ENCODE data around the gene PROSER2. TPM values are rescaled to one million over a fixed set of nuclear protein-coding genes. Genes with fewer than 3 reads are reported as not detected.
A peak's percentile ranks its signal among the peaks of the same experiment; 100 is the strongest.

Gene PROSER2
- total and polyA plus RNA-seq, 9 of the 15 experiments (the other 6 are each of a cell fraction or from before 2014, with no cell fraction given) = 0.62 to 14.8 (median 2.9) TPM

- TF ChIP-seq ZHX1 (conservative IDR thresholded peaks at IDR 0.05; ENCODE audit: low read length) (no peak), PHF8 (IDR thresholded peaks at IDR 0.05; ENCODE audit: borderline replicate concordance, low read length) (no peak), JUND (IDR thresholded peaks at IDR 0.05; ENCODE audit: borderline replicate concordance, low read depth, low read length) (no peak), JUND (tag; IDR thresholded peaks at IDR 0.05; ENCODE audit: borderline replicate concordance, low read depth, low read length) (no peak), ZC3H11A (IDR thresholded peaks at IDR 0.05; ENCODE audit: low read depth, low read length) (no peak)
- TF ChIP-seq, protein P1, sequence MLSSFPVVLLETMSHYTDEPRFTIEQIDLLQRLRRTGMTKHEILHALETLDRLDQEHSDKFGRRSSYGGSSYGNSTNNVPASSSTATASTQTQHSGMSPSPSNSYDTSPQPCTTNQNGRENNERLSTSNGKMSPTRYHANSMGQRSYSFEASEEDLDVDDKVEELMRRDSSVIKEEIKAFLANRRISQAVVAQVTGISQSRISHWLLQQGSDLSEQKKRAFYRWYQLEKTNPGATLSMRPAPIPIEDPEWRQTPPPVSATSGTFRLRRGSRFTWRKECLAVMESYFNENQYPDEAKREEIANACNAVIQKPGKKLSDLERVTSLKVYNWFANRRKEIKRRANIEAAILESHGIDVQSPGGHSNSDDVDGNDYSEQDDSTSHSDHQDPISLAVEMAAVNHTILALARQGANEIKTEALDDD (IDR thresholded peaks at IDR 0.05) = peak; percentile 87
Measured at GRCh38 chr10:11879387-11880094, 56.4 kb downstream of the PROSER2 start (continued).
